C4-2B (cell line): ENCODE data around the gene PAX9.

Source experiments
- CTCF ChIP-seq: fragments of 450-650 bp; conservative IDR thresholded peaks from 2 replicates; pipeline ENCODE4 v1.5.1; 2017; ENCODE audit warnings: mild to moderate bottlenecking
- ZFX ChIP-seq: fragments of 450-650 bp; IDR thresholded peaks from 2 replicates; pipeline ENCODE4 v1.6.1; 2017

DNA sequence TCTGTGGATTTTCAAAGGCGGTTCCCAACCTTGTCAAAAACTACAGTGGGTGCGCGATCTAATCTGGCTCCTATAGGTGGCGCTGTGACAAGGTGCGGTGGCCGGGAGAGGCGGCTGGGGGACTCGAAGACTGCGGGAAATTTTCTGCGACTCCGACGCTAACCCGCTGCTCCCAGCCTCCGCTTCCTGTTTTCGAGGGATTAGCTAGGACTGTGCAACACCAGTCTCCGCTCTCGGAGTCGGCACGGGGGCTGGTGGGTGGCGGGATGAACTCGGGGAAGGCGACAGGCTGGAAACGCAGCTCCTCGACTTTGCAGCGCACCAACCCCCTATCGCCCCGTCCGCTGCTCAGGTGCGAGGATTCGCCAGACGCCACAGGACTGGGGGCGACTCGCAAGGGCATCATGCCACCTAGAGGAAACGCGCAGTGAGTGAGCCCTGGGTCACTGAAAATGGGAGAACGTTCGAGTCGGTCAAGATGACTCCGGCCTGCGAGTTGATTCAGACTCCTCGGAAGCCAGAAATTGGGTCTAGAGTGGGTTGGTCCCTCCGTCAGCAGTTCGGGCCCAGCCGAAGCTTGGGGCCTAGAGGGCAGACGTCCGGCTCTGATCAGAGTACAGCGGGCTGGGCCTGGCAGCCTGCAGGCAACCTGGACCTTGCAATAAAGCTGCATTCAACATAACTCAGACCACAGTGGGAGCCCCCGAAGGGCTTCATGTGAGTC lies 5.5 kb upstream of the PAX9 start:
- TF ChIP-seq CTCF (peak; percentile 82), ZFX (no peak)
